ENCODE measurements around the gene ARL6IP5.

DNA sequence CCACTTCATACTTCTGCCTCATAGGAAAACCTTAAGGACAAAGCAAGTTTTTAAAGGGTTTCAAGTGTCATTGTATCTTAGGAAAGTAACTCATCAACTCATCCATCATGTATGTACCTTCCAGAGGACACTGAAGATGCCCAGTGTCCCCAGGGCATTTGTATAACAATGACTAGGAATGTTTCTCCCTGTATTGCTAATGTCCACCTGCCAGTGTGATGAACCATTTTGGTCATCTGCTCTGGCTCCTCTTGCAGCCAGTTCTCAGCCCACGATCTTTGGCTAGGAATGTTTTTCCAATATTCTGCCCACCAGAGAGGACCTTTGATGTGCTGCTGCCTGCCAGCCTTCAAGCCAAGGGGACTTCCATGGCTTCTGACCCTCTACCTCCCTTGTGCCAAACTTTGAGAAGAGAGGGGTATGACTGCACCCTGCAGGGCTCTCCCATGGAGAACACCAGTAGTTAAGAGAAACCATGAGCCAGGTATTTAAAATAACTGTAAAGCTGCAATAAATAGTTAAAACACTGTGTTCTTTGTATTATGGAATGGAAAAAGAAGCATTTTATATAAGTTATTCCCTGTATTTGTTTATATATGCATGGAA is 26.3 kb downstream of the ARL6IP5 start:
- no peak for TF ChIP-seq CTCF (IDR thresholded peaks at IDR 0.05)
- TF ChIP-seq POLR2A (IDR thresholded peaks at IDR 0.05; ENCODE audit: low read depth): no peak

Data from esophagus muscularis mucosa (tissue), 3 donors.